GM23248 (cell line): ENCODE measurements around the gene CLEC18A.

Experiments
- EZH2 ChIP-seq: fragments of 200-600 bp; sonication (generic); IDR thresholded peaks from 2 replicates; pipeline ENCODE4 v1.6.1; 2018; ENCODE audit warnings: antibody characterized with exemption, mild to moderate bottlenecking; ENCODE audit not compliant: insufficient read depth, poor library complexity, severe bottlenecking
- EZH2phosphoT487 ChIP-seq: fragments of 200-600 bp; sonication (generic); IDR thresholded peaks from 2 replicates; pipeline ENCODE4 v1.6.1; 2018; ENCODE audit warnings: antibody characterized with exemption, moderate library complexity, mild to moderate bottlenecking, low read depth; ENCODE audit not compliant: insufficient read depth

- TF ChIP-seq EZH2: no peak
- TF ChIP-seq EZH2phosphoT487: no peak
Observed at GRCh38 chr16:69924041-69924775, 26.9 kb upstream of the CLEC18A start.
